Activated naive CD4-positive, alpha-beta T cell treated with anti-CD3 and anti-CD28 coated beads for 36 hours (primary cell): ENCODE measurements around the gene CAMKK1. TPM values are rescaled to one million over a fixed set of nuclear protein-coding genes. Genes with fewer than 3 reads are reported as not detected.
A peak's percentile ranks its signal among the peaks of the same experiment; 100 is the strongest.

Experiments
- CTCF ChIA-PET: fragments of 350-600 bp; sonication (Branson Sonifier 250); formaldehyde crosslinking; loops from one replicate; lab custom pipeline; 2021; ENCODE audit warnings: antibody characterized with exemption; lab: Charles Lee
- DNase-seq: peaks from one replicate; pipeline ENCODE4 v3.0.0-alpha.2; 2020
- H3K27ac Mint-ChIP-seq: one replicate; pipeline ENCODE4 v1.8.0; 2021; ENCODE audit warnings: mild to moderate bottlenecking, mixed read lengths
- H3K27me3 Mint-ChIP-seq: one replicate; pipeline ENCODE4 v1.8.0; 2021; ENCODE audit warnings: low read depth, mixed read lengths
- H3K36me3 Mint-ChIP-seq: one replicate; pipeline ENCODE4 v1.8.0; 2021; ENCODE audit warnings: low read depth, mixed read lengths
- H3K4me1 Mint-ChIP-seq: one replicate; pipeline ENCODE4 v1.8.0; 2021; ENCODE audit warnings: low read depth, mixed read lengths
- H3K4me3 Mint-ChIP-seq: one replicate; pipeline ENCODE4 v1.8.0; 2021; ENCODE audit warnings: mild to moderate bottlenecking, moderate library complexity, mixed read lengths
- H3K9me3 Mint-ChIP-seq: one replicate; pipeline ENCODE4 v1.8.0; 2021; ENCODE audit warnings: mixed read lengths
- intact Hi-C: fragments of 100-400 bp; cut with micrococcal nuclease; formaldehyde crosslinking; loops from one replicate; pipeline ENCODE4 v1.15.1; 2023
- total RNA-seq, 2 experiments: library from RNA; stranded (reverse); gene quantifications; one replicate each; pipeline ENCODE4 v1.2.3, GENCODE V29; 2021

The CAMKK1 gene
- total RNA-seq, 2 experiments from 2014 or later = 2.4 to 2.7 TPM

DNA sequence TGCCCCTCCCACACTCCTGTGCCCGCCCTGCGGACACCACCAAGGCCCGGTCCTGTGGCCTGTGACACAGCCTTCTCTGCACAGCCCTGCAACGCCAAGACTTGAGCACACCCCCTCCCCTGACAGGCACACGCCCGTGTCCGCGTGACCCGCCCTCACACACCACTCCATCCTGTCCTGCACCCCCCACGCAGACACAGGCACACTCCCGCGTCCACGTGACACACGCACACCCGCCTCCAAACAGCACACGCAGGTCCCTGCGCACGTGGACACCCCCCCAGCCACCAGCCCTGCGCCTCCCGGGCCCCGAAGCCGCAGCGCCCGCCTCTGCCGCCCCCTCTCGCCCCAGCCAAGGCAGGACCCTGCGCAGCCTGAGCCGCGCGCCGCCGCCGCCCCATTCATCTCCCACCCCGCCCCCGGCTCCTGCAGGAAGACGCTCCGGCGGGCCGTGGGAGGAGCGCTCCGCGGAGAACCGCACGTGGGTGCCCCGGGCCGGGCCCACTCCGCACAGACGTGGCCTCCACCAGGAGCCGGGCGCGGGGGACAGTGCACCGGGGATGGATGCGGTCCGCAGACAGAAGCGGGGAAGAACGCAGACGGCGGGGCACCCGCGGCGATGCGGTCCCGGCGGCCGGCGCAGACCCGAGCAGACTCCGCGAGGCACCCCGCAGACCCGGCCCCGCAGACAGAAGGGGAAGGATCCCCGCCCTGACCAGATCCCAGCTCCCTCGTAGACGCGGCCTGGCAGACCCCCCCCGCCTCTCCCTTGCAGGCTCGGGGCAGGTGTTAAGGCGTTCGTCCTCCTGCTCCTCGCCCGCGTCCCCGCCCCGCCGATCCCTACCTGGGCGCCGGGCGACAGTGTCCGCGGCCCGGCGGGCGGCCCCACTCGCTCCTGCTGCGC, 506 bp downstream of the CAMKK1 start:
- no peaks in the 10 kb centered on the region for H3K9me3 Mint-ChIP-seq
- DNase-seq = peak; percentile 63
- peak overlapping the region; percentile 70 for H3K4me3 Mint-ChIP-seq
- intact Hi-C loops = no loop called here
- no peak overlapping the region for H3K27ac Mint-ChIP-seq
- H3K27me3 Mint-ChIP-seq = no peaks in the 10 kb centered on the region
- no peaks in the 10 kb centered on the region for H3K36me3 Mint-ChIP-seq
- CTCF ChIA-PET = interaction anchor here (1.0 to 2.3 kb wide), 2 partner anchors 22 to 65 kb away, joined by 4 to 7 read pairs; no protein-coding TSS in a partner anchor
- H3K4me1 Mint-ChIP-seq = peaks cover 38% of the 10 kb centered on the region

DNA sequence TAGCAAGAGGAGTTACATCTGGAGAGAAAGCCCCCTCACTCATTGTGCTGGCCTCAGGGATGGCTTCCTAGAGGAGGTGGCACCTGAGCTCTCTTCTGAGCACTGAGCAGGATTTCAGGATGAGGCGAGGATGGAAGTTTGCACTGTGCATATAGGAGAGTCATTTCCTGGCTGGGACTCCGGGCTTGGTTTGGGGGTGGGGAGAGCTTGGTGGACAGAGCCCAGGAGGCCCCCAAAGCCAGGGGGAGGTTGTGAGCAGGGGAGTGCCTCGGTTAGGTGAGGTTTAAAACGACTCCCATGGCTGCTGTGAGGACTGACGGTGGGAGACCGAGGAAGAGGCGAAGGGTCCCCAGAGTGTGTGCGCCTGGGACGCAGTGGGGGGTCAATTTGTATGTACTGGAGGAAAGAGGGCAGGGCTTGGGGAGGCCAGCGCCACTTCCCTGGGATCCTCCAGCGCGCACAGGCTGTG, 1.2 kb downstream of the CAMKK1 start:
- intact Hi-C loops = no loop called here
- Mint-ChIP-seq H3K9me3 (no peaks in the 10 kb centered on the region), H3K27me3 (no peaks in the 10 kb centered on the region), H3K4me1 (peaks cover 45% of the 10 kb centered on the region), H3K4me3 (peak overlapping the region; percentile 70), H3K36me3 (no peaks in the 10 kb centered on the region), H3K27ac (no peak overlapping the region)
- DNase-seq = no peak
- CTCF ChIA-PET = interaction anchor here (1.0 kb wide), 1 partner anchor 64 kb away, joined by 4 read pairs; no protein-coding TSS in a partner anchor

DNA sequence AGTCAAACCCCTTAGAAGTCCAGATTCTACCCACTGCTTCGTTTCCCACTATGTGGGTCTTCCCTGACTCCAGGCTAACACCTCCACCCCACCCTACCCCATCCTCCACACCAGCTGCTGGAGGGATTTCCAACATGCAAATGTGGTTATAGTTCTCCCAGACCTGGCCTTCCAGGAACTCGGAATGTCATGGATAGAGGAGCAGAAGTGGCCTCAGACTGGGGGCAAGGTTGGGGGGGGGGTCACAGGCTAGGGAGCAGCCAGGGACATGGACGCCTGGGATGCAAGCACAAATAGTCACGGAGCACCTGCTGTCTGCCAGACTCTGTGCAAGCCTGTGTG, 2.0 kb downstream of the CAMKK1 start:
- no peaks in the 10 kb centered on the region for H3K36me3 Mint-ChIP-seq
- CTCF ChIA-PET = interaction anchor here (0.6 to 1.4 kb wide), 4 partner anchors 23 to 508 kb away, joined by 3 to 7 read pairs (median 4); no protein-coding TSS in a partner anchor
- peak overlapping the region; percentile 70 for H3K4me3 Mint-ChIP-seq
- DNase-seq = no peak
- H3K27ac Mint-ChIP-seq = no peak overlapping the region
- intact Hi-C loops = no loop called here
- H3K4me1 Mint-ChIP-seq = peaks cover 51% of the 10 kb centered on the region
- no peaks in the 10 kb centered on the region for H3K27me3 Mint-ChIP-seq
- H3K9me3 Mint-ChIP-seq = no peaks in the 10 kb centered on the region

DNA sequence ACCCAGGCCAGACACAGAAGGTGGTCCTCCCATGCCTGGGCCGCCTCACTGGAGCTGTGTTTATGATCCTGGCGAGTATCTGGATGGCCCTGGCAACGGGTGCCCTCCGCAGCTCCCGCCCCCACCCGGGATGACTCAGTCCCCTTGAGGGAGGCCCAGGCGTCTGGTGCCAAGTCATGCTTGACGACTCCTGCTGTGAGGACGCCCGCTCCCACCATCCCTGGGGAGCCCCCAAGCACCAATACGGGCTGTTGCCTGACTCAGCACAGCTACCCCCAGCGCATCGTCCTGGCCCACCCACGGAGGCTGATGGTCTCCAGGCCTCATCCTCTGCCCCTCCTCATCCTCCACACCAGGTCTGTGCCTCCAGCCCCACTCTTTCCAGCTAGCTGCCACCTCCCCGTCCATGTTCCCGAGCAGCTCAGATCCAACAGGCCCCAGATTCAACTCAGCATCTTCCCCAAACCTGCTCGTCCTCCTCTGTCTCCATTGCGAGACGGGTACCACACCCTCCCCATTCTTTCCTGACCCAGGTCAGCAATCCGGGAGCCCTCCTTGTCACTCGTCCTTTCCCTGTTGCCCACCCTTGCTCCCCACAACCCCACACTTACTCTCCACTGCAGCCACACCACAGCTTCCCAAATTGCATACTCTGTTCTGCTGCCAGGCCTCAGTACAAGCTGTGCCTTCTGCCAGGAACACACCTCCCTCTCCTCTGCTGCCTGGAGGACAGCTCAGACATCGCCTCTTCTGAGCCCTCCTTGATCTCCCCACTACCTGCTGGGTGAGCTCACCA, 2.6 kb downstream of the CAMKK1 start:
- no peak for DNase-seq
- no peaks in the 10 kb centered on the region for H3K9me3 Mint-ChIP-seq
- CTCF ChIA-PET = interaction anchor here (0.6 to 1.4 kb wide), 7 partner anchors 23 to 509 kb away, joined by 3 to 7 read pairs (median 3); no protein-coding TSS in a partner anchor
- intact Hi-C loops = no loop called here
- H3K4me1 Mint-ChIP-seq = peaks cover 51% of the 10 kb centered on the region
- H3K4me3 Mint-ChIP-seq = no peak overlapping the region
- H3K36me3 Mint-ChIP-seq = no peaks in the 10 kb centered on the region
- H3K27me3 Mint-ChIP-seq = no peaks in the 10 kb centered on the region
- no peak overlapping the region for H3K27ac Mint-ChIP-seq

DNA sequence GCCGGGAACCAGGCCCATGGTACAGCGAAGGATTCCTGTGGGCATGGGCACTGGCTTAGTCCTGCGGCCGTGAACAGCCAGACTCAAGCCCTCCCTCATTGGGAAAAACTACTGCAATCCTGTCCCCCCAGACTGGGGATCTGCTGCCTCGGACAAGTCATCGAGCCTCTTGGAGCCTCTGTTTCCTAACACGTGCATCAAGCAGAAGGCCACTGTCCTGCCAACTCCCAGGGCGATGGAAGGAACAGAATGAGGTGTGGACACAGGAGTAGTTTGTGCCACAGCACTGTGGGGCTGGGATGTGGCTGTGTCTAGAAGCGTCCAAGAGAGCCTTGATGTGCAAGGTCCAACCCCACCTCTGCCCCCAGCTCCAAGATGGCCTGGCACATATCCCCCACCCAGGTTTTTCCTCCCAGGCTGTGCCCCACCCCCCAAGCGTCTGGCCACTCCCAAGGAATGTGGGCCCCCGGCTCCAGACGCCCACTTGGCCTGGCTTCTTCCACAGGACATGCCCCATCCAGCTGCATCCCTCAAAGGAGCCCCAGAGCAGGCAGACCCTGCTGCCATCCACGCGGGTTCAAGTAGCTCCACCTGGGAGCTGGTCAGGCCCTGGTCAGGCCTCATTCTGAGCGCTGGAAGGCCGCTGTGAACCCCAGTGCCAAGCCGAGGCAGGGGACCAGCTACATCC, 3.4 kb downstream of the CAMKK1 start:
- Mint-ChIP-seq H3K27me3 (no peaks in the 10 kb centered on the region), H3K36me3 (no peaks in the 10 kb centered on the region), H3K4me1 (peaks cover 51% of the 10 kb centered on the region), H3K4me3 (no peak overlapping the region), H3K27ac (no peak overlapping the region), H3K9me3 (no peaks in the 10 kb centered on the region)
- intact Hi-C loops = no loop called here
- no peak for DNase-seq
- CTCF ChIA-PET = interaction anchor here (0.6 to 1.4 kb wide), 5 partner anchors 24 to 148 kb away, joined by 3 to 7 read pairs (median 3); no protein-coding TSS in a partner anchor

DNA sequence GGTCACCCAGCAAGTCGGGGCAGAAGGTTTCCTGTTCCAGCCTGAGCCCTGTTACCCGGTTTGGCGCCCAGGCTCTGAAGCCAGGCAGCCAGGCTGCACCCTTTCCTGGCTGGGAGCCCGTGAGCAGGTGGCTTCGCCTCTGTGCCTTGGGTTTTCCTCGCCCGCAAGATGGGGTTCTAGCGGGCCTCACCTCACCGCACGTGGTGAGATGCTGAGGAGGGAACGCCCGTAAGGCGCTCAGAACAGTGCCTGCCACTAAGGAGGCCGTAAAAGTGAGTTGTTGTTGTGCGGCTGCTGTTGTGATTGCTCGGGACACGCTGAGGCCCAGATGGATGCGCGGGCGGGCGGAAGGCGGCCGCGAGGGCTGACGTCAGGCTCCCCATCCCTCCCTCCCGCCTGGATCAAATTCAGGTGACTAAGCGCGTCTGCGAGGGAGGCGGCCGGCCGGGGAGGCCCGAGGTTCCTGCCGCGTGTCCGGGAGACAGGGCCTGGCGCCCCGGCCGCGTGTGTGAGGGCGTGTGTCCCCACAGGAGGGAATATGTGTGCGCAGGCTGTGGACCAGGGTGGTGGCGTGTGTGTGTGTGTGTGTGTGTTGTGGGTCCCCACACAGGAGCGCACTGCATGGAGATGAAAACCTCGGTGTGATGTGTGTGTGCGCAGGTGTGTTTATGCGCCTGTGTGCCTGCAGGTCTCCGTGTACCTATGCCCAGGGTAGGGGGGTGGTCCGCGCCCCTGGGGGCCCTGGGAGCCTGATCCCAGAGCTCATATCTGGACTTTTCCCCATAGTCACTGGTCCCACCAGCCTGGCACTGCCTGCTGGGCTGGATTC, 4.3 kb downstream of the CAMKK1 start:
- no peak for DNase-seq
- Mint-ChIP-seq H3K4me1 (peaks cover 46% of the 10 kb centered on the region), H3K36me3 (no peaks in the 10 kb centered on the region), H3K9me3 (no peaks in the 10 kb centered on the region), H3K4me3 (no peak overlapping the region), H3K27me3 (no peaks in the 10 kb centered on the region), H3K27ac (no peak overlapping the region)
- CTCF ChIA-PET = interaction anchor here (1.2 kb wide), 1 partner anchor 22 kb away, joined by 3 read pairs; no protein-coding TSS in a partner anchor
- intact Hi-C loops = no loop called here

DNA sequence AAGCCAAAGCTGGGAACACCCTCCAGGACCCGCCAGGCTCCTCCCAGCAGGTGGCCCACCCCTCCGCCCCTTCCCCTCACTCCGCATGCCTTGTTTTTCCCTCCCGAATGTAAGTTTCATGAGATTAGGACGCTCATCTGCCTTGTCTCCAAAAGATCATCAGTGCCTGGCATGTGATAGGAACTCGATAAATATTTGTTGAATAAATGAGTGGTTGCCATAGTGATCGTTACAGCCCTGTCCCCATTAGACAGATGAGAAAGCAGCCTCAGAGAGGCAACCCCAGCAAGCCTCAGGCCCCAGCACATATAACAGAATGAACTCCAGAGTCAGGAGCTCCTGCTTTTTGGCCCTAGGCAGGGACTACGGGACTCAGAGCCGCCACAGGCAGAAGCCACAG, 5.0 kb downstream of the CAMKK1 start:
- intact Hi-C loops = no loop called here
- H3K9me3 Mint-ChIP-seq = no peaks in the 10 kb centered on the region
- H3K4me1 Mint-ChIP-seq = peaks cover 43% of the 10 kb centered on the region
- H3K36me3 Mint-ChIP-seq = no peaks in the 10 kb centered on the region
- H3K27me3 Mint-ChIP-seq = no peaks in the 10 kb centered on the region
- no peak overlapping the region for H3K4me3 Mint-ChIP-seq
- no peak overlapping the region for H3K27ac Mint-ChIP-seq
- CTCF ChIA-PET = interaction anchor here (1.2 kb wide), 2 partner anchors 23 to 60 kb away, joined by 3 read pairs; no protein-coding TSS in a partner anchor
- DNase-seq = no peak

DNA sequence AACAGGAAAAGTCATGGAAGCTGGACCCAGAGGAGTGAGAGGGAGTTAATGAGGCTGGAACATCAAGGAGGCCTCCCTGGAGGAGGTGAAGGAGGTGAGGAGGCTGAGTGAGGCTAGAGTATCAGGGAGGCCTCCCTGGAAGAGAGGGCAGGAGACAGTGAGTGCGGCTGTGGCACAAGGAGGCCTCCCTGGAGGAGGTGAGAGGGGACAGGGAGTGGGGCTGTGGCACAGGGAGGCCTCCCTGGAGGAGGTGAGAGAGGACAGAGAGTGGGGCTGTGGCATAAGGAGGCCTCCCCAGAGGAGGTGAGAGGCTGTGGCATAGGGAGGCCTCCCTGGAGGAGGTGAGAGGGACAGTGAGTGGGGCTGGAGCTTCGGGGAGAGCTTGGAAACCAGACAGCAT, 5.5 kb downstream of the CAMKK1 start:
- no peaks in the 10 kb centered on the region for H3K9me3 Mint-ChIP-seq
- DNase-seq = no peak
- no peaks in the 10 kb centered on the region for H3K27me3 Mint-ChIP-seq
- peaks cover 43% of the 10 kb centered on the region for H3K4me1 Mint-ChIP-seq
- H3K36me3 Mint-ChIP-seq = no peaks in the 10 kb centered on the region
- CTCF ChIA-PET = interaction anchor here (1.2 kb wide), 1 partner anchor 60 kb away, joined by 3 read pairs; no protein-coding TSS in a partner anchor
- H3K27ac Mint-ChIP-seq = peak overlapping the region; percentile 32
- intact Hi-C loops = no loop called here
- no peak overlapping the region for H3K4me3 Mint-ChIP-seq

DNA sequence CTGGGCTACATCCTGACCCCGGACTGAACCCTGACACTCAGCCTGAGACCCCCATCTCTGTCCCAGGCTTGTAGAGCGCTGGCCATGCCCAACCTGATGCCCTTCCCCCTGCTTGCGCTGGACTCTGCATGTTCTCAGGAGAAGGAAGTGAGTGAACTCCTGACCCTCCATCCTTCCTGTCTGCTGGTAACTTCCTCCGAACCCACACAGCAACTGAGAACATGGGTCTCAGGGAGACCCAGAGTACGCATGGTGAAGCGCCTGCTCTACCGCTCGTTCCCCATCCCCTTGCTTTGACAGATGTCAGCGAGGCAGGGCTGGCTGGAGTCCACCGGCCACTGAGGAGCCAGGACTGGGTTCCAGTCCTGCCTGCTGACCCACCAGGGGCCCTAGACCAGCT, 6.1 kb downstream of the CAMKK1 start:
- no peaks in the 10 kb centered on the region for H3K9me3 Mint-ChIP-seq
- H3K4me3 Mint-ChIP-seq = no peak overlapping the region

DNA sequence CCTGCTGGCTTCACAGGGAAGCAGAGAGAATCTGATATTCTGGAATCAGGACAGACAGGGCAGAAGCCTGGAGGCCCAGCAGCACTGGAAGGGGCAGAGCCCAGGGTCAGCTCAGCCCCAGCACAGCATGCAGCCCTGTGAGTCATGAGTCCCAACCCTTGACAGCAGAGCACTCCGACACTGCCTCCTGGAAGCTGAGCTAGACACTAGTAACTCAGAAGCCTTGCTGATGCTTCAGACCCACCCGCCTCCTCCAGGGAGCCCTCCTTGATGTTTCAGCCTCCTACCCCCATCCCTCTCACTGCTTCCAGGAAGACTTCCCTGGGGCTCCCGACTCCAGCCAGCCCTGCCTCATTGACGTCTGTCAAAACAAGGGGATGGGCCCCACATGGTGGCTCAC, 6.9 kb downstream of the CAMKK1 start:
- peaks cover 31% of the 10 kb centered on the region for H3K4me1 Mint-ChIP-seq
- CTCF ChIA-PET = interaction anchor here (1.0 kb wide), 1 partner anchor 25 kb away, joined by 3 read pairs; no protein-coding TSS in a partner anchor
- H3K27ac Mint-ChIP-seq = no peak overlapping the region
- H3K4me3 Mint-ChIP-seq = no peak overlapping the region
- H3K36me3 Mint-ChIP-seq = no peaks in the 10 kb centered on the region
- no peak for DNase-seq
- H3K9me3 Mint-ChIP-seq = no peaks in the 10 kb centered on the region
- intact Hi-C loops = no loop called here
- no peaks in the 10 kb centered on the region for H3K27me3 Mint-ChIP-seq

More for the DNA sequence above, 6.1 kb downstream of the CAMKK1 start:
- H3K4me1 Mint-ChIP-seq = peaks cover 39% of the 10 kb centered on the region
- peak overlapping the region; percentile 32 for H3K27ac Mint-ChIP-seq
- no peaks in the 10 kb centered on the region for H3K27me3 Mint-ChIP-seq
- no peaks in the 10 kb centered on the region for H3K36me3 Mint-ChIP-seq
- DNase-seq = peak; percentile 17
- intact Hi-C loops = no loop called here
- CTCF ChIA-PET = interaction anchor here (1.2 kb wide), 1 partner anchor 59 kb away, joined by 3 read pairs; no protein-coding TSS in a partner anchor

DNA sequence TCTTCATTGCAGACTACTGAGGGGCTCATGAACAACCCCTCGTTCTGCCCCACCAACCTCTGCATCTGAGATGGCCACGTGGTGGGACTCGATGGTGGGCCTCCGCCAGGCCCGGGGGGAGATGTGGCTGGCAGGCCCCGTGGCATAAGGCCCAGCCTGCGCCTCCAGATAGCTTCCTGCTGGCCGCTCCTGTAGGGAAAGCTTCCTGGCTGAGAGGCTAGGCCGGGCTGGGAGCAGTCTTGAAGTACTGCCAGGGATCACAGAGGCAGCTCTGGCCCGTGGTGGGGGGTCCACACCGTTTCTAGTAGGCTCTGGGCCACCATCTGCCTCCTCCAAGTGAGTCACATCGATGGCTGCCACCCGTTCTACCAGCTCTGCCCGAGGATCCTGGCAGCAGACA, 7.6 kb downstream of the CAMKK1 start:
- intact Hi-C loops = no loop called here
- Mint-ChIP-seq H3K9me3 (no peaks in the 10 kb centered on the region), H3K4me1 (peaks cover 27% of the 10 kb centered on the region), H3K4me3 (no peak overlapping the region), H3K27ac (no peak overlapping the region), H3K36me3 (no peaks in the 10 kb centered on the region), H3K27me3 (no peaks in the 10 kb centered on the region)
- no peak for DNase-seq
- CTCF ChIA-PET = interaction anchor here (0.6 to 1.6 kb wide), 4 partner anchors 21 to 147 kb away, joined by 3 to 5 read pairs (median 3); partner anchors contain the start of gene NCBP3
